HCT116 (cell line): Measurements from ENCODE around the gene COG2. TPM values are rescaled to one million over a fixed set of nuclear protein-coding genes. Genes with fewer than 3 reads are reported as not detected.
"Not testable (repeated sequence)": the region's sequence is repeated elsewhere in the genome, so short reads cannot be mapped to it uniquely, and the experiment has no call there.

Experiments
- ATAC-seq: fragments of 200-7000 bp; cut with Tn5 transposase; 2 replicates; pipeline ENCODE4 v1.9.1; 2020; ENCODE audit warnings: mild to moderate bottlenecking, moderate library complexity
- BruUV-seq: library from RNA; stranded (reverse); fragments of 400-500 nt; replicated peaks from 2 replicates; lab custom pipeline; 2021; lab: Mats Ljungman, UMichigan
- CTCF ChIA-PET: fragments of 300-600 bp; sonication (Branson Sonifier 250); formaldehyde crosslinking; loops from one replicate; lab custom pipeline; 2021; ENCODE audit warnings: antibody characterized with exemption; lab: Charles Lee
- POLR2A ChIA-PET: fragments of 300-600, 350-600 bp; sonication (Branson Sonifier 250); formaldehyde crosslinking; loops from one replicate; lab custom pipeline; 2021; ENCODE audit warnings: antibody characterized with exemption; lab: Charles Lee
- RAD21 ChIA-PET, 2 experiments: fragments of 300-600 bp; sonication (Branson Sonifier 250); formaldehyde crosslinking; loops; one replicate each; lab custom pipeline; 2023; ENCODE audit warnings: low total read pairs in 2 of 2; ENCODE audit not compliant: uncharacterized antibody in 2 of 2, unreplicated experiment in 2 of 2, low non-redundant PET in 1 of 2; lab: Charles Lee
- DNase-seq: peaks from one replicate; pipeline ENCODE4 v3.0.0-alpha.2; 2010; ENCODE audit warnings: low read depth, low spot score
- H2AFZ ChIP-seq: fragments of 200-600 bp; shearing (Covaris generic), sonication (generic); 2 replicates; pipeline ENCODE4 v1.6.1; 2017; ENCODE audit warnings: low read depth, mixed run types, mixed read lengths, antibody characterized with exemption, low read length; ENCODE audit not compliant: poor library complexity, severe bottlenecking
- H3K27ac ChIP-seq: 2 replicates; pipeline ENCODE4 v1.5.1; 2012; ENCODE audit warnings: low read depth, low read length
- H3K27me3 ChIP-seq: fragments of 200-600 bp; sonication (generic); 2 replicates; pipeline ENCODE4 v1.6.1; 2016; ENCODE audit warnings: mixed run types, low read length, mixed read lengths; ENCODE audit not compliant: insufficient read depth
- H3K36me3 ChIP-seq, 2 experiments: fragments of 200-500 bp in 1 of 2; fragments of 200-600 bp in 1 of 2; sonication (Bioruptor generic) in 1 of 2; sonication (generic) in 1 of 2; 2 replicates each; pipeline versions ENCODE4 v1.5.1 to v1.6.1; 2014 to 2016; ENCODE audit warnings: low read length in 2 of 2, inconsistent platforms in 1 of 2, mixed read lengths in 1 of 2, mixed run types in 1 of 2; ENCODE audit not compliant: insufficient read depth in 2 of 2, control insufficient read depth in 1 of 2
- H3K4me1 ChIP-seq, 2 experiments: fragments of 200-600 bp in 1 of 2; sonication (generic) in 1 of 2; 2 replicates each; pipeline versions ENCODE4 v1.5.1 to v1.6.1; 2012 to 2017; ENCODE audit warnings: low read length in 2 of 2, inconsistent platforms in 1 of 2, mild to moderate bottlenecking in 1 of 2, mixed read lengths in 1 of 2, mixed run types in 1 of 2, moderate library complexity in 1 of 2; ENCODE audit not compliant: insufficient read depth in 2 of 2, control insufficient read depth in 1 of 2
- H3K4me2 ChIP-seq: fragments of 200-600 bp; sonication (generic); 2 replicates; pipeline ENCODE4 v1.6.1; 2017; ENCODE audit warnings: mixed run types, low read length, mixed read lengths
- H3K4me3 ChIP-seq, 2 experiments: fragments of 200-600 bp in 1 of 2; sonication (generic) in 1 of 2; replicated peaks in 1 of 2; 2 replicates each; pipeline ENCODE4 v1.5.1; 2011 to 2016; ENCODE audit warnings: low read length in 2 of 2, control low read depth in 1 of 2, low read depth in 1 of 2, mild to moderate bottlenecking in 1 of 2, mixed read lengths in 1 of 2, mixed run types in 1 of 2
- H3K79me2 ChIP-seq: fragments of 200-600 bp; sonication (generic); 2 replicates; pipeline ENCODE4 v1.6.1; 2017; ENCODE audit warnings: mild to moderate bottlenecking, mixed run types, low read length, moderate library complexity, mixed read lengths; ENCODE audit not compliant: insufficient read depth
- H3K9ac ChIP-seq: fragments of 200-600 bp; sonication (generic); 2 replicates; pipeline ENCODE4 v1.6.1; 2016; ENCODE audit warnings: low read length, mixed read lengths
- H3K9me2 ChIP-seq: fragments of 200-600 bp; sonication (generic), shearing (Covaris generic); 2 replicates; pipeline ENCODE4 v1.6.1; 2017; ENCODE audit warnings: mixed run types, mild to moderate bottlenecking, moderate library complexity; ENCODE audit not compliant: insufficient read depth
- H3K9me3 ChIP-seq, 2 experiments: fragments of 200-500 bp in 1 of 2; fragments of 200-600 bp in 1 of 2; sonication (Bioruptor generic) in 1 of 2; sonication (generic) in 1 of 2; 2 replicates each; pipeline ENCODE4 v1.6.1; 2014 to 2017; ENCODE audit warnings: low read length in 2 of 2, mixed read lengths in 2 of 2, inconsistent platforms in 1 of 2, low read depth in 1 of 2, mild to moderate bottlenecking in 1 of 2, mixed run types in 1 of 2, moderate library complexity in 1 of 2; ENCODE audit not compliant: control insufficient read depth in 1 of 2, insufficient read depth in 1 of 2
- H4K20me1 ChIP-seq: fragments of 200-600 bp; sonication (generic), shearing (Covaris generic); 2 replicates; pipeline ENCODE4 v1.6.1; 2017; ENCODE audit warnings: mixed run types, mild to moderate bottlenecking, moderate library complexity; ENCODE audit not compliant: insufficient read depth
- JUND ChIP-seq: IDR thresholded peaks from 2 replicates; pipeline ENCODE4 v1.6.1; 2012
- ZFX ChIP-seq: fragments of 450-650 bp; IDR thresholded peaks from 2 replicates; pipeline ENCODE4 v1.6.1; 2017
- intact Hi-C: fragments of 100-400 bp; cut with micrococcal nuclease; formaldehyde crosslinking; loops from 2 replicates; pipeline ENCODE4 v1.10.0; 2022
- total RNA-seq: library from RNA; stranded (reverse); gene quantifications from one replicate; pipeline ENCODE4 v1.2.1, GENCODE V29; 2021; ENCODE audit not compliant: unreplicated experiment

Gene COG2
- total RNA-seq, 1 experiment from 2014 or later, result 28.6 TPM

GRCh38 chr1:230600657-230601400 lies 41.5 kb upstream of the COG2 start:
- ATAC-seq, intact Hi-C loops, H3K27ac ChIP-seq: not testable (repeated sequence)

GRCh38 chr1:230609208-230609607 lies 33.1 kb upstream of the COG2 start:
- TF ChIP-seq ZFX, result no peak
- no peak for TF ChIP-seq JUND
- TF ChIP-seq, all 23 proteins: peak for 0
- no peaks in the 10 kb centered on the region for H3K9me3 ChIP-seq
- no peaks in the 10 kb centered on the region for H3K36me3 ChIP-seq
- no peaks in the 10 kb centered on the region for H3K79me2 ChIP-seq
- H3K4me1 ChIP-seq, result no peaks in the 10 kb centered on the region
- ChIA-PET CTCF (no interaction called here), POLR2A (no interaction called here), RAD21 (no interaction called here)
- 0 out of 2 replicates have a peak, but pooled peaks cover 3% of the 10 kb centered on the region for H3K27me3 ChIP-seq
- no peaks in the 10 kb centered on the region for H3K9me2 ChIP-seq
- H3K4me3 ChIP-seq, result no peak overlapping the region
- BruUV-seq, result no TSS peak
- no peak overlapping the region for H3K9ac ChIP-seq
- no peak overlapping the region for H3K4me2 ChIP-seq
- no peak overlapping the region for H3K27ac ChIP-seq
- no peak overlapping the region for H2AFZ ChIP-seq
- intact Hi-C loops, result no loop called here
- H4K20me1 ChIP-seq, result no peaks in the 10 kb centered on the region
- no peak for ATAC-seq
- no peak for DNase-seq

More at GRCh38 chr1:230600657-230601400, 41.5 kb upstream of the COG2 start:
- H3K36me3 ChIP-seq, H3K4me2 ChIP-seq, H3K9me3 ChIP-seq, H3K79me2 ChIP-seq, CTCF ChIA-PET, H2AFZ ChIP-seq, H4K20me1 ChIP-seq, H3K27me3 ChIP-seq, DNase-seq, H3K9ac ChIP-seq, H3K4me3 ChIP-seq, H3K9me2 ChIP-seq, POLR2A ChIA-PET, BruUV-seq, RAD21 ChIA-PET, H3K4me1 ChIP-seq: not testable (repeated sequence)
